Measurements from ENCODE around the gene FSIP1. TPM values are rescaled to one million over a fixed set of nuclear protein-coding genes. Genes with fewer than 3 reads are reported as not detected.

Gene FSIP1
- total and polyA plus RNA-seq, 8 donors: 0.38 to 2.7 (median 0.83) TPM

DNA sequence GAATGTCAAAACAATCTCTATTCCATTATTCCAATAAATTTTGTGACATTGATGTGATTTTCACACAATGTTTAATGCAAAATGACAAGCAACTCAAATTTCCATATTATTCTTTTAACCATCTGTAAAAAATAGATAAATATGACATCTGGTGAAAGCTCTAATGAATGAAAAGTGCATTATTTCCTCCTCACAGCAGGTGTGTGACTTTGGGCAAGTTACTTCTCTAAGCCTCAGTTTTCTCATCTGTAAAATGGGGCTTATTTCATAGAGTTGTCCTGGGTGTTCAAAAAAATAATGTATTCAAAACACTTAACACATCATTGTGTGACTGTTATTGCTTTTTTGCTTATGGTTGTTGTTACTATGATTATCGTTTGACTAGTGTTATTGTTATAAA lies 131.3 kb downstream of the FSIP1 start:
- Histone ChIP-seq H3K4me1 (no peaks in the 10 kb centered on the region), H3K27me3 (no peaks in the 10 kb centered on the region), H3K9me3 (no peaks in the 10 kb centered on the region), H3K27ac (no peak overlapping the region), H3K4me3 (no peak overlapping the region), H3K36me3 (no peaks in the 10 kb centered on the region)
- intact Hi-C loops (cut with DNase I): no loop called here
- ATAC-seq: no peak
- DNase-seq: no peak
- TF ChIP-seq, protein P1, sequence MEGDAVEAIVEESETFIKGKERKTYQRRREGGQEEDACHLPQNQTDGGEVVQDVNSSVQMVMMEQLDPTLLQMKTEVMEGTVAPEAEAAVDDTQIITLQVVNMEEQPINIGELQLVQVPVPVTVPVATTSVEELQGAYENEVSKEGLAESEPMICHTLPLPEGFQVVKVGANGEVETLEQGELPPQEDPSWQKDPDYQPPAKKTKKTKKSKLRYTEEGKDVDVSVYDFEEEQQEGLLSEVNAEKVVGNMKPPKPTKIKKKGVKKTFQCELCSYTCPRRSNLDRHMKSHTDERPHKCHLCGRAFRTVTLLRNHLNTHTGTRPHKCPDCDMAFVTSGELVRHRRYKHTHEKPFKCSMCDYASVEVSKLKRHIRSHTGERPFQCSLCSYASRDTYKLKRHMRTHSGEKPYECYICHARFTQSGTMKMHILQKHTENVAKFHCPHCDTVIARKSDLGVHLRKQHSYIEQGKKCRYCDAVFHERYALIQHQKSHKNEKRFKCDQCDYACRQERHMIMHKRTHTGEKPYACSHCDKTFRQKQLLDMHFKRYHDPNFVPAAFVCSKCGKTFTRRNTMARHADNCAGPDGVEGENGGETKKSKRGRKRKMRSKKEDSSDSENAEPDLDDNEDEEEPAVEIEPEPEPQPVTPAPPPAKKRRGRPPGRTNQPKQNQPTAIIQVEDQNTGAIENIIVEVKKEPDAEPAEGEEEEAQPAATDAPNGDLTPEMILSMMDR (IDR thresholded peaks at IDR 0.05): no peak

DNA sequence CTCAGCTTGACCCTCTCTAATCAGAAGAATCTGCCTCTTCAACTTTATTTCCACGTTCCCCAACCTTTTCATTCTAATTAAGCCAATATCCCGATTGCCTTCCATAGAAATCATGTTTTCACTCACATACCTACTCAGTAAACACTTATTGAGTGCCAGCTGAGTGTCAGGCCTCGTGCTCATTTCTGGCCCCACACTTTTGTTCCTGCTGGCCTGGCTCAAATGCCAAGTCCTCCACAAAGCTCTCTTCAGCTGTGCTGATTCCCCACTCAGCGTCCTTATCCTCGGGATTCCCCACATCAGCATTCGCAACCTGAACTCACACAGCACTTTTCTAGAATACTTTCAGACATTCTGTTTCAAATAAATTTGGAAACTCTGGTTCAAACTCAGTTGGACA lies 132.9 kb downstream of the FSIP1 start:
- H3K9me3 ChIP-seq: no peaks in the 10 kb centered on the region
- no peaks in the 10 kb centered on the region for H3K4me1 ChIP-seq
- no peaks in the 10 kb centered on the region for H3K36me3 ChIP-seq
- ATAC-seq (peak; percentile 78), DNase-seq (no peak)
- no peak overlapping the region for H3K4me3 ChIP-seq
- no peaks in the 10 kb centered on the region for H3K27me3 ChIP-seq
- TF ChIP-seq, protein P1 (IDR thresholded peaks at IDR 0.05): no peak
- H3K27ac ChIP-seq: no peak overlapping the region
- intact Hi-C loops (cut with DNase I): no loop called here

DNA sequence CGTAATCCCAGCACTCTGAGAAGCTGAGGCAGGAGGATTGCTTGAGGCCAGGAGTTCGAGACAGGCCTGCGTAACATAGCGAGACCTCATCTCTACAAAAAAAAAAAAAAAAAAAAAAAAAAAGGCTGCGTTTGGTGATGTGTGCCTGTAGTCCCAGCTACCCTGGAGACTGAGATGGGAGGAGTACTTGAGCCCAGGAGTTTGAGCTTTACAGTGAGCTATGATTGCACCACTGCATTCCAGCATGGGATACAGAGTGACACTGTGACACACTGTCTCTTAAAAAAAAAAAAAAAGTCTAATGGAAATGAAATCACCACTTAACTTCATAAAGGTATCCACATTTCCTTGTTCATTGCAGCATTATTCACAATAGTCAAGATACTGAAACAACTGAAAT lies 136.2 kb downstream of the FSIP1 start:
- no peaks in the 10 kb centered on the region for H3K36me3 ChIP-seq
- no peak overlapping the region for H3K27ac ChIP-seq
- ATAC-seq: no peak
- H3K4me3 ChIP-seq: no peak overlapping the region
- TF ChIP-seq, protein P1 (IDR thresholded peaks at IDR 0.05): no peak
- no peaks in the 10 kb centered on the region for H3K9me3 ChIP-seq
- DNase-seq: no peak
- intact Hi-C loops (cut with DNase I): no loop called here
- H3K4me1 ChIP-seq: no peaks in the 10 kb centered on the region
- no peaks in the 10 kb centered on the region for H3K27me3 ChIP-seq

DNA sequence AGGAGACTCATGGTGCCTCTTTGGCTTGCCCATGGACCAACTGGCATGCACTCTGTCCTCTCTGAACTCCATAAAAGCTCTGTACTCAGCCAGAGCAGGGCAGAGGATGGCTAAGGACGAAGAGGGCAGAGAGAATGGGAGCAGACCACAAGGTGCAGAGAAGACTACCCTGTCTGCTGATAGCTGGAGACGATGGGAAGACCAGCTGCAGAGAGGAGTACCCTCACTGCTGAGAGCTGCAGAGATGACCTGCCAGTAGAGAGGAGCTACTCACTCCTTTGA lies 136.7 kb downstream of the FSIP1 start:
- H3K9me3 ChIP-seq: no peaks in the 10 kb centered on the region
- H3K4me1 ChIP-seq: no peaks in the 10 kb centered on the region
- intact Hi-C loops (cut with DNase I): no loop called here
- H3K36me3 ChIP-seq: no peaks in the 10 kb centered on the region
- TF ChIP-seq, protein P1 (IDR thresholded peaks at IDR 0.05): no peak
- H3K27me3 ChIP-seq: no peaks in the 10 kb centered on the region
- no peak for ATAC-seq
- no peak overlapping the region for H3K4me3 ChIP-seq
- DNase-seq: no peak
- H3K27ac ChIP-seq: no peak overlapping the region

DNA sequence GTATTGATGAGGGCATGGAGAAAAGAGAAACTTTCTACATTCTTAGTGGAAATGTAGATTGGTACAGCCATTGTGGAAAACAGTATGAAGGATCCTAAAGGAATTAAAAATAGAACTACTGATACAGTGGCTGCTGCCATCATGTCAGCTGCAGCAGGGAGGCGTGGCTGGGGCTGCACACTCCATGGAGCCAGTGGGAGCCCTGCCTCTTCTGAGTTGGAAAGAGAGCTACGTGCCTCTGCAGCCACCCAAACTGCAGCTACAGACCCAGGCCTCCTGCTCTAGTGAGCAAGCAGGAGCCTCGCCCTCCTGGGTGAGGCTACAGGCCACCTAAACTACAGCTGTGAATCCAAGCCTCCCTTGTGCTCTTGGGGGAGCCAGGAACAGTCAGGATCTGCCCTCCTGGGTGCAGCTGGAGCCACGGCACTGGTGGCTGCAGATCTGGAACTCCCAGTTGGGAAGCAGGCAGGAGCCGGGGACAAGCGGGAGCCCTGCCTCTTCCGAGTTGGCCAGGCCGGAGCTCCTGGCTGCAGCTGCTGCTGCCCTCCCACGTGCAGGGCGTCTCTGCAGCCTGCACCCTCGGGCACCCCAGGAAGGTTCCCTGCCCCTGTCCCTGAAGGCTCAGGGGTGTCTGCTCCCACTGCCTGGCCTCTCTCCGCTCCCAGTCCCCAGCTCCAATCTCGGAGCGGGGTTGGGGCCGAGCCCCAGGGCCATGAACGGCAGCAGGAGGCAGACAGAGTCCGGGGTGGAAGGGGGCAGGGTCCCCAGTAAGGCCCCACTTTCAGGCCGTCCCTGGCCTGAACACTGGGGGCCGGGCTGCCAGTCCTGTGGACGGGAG lies 137.3 kb downstream of the FSIP1 start:
- DNase-seq (peak in 1 of 4 donors; percentile 56), ATAC-seq (no peak)
- Histone ChIP-seq H3K27ac (no peak overlapping the region), H3K9me3 (no peaks in the 10 kb centered on the region), H3K36me3 (no peaks in the 10 kb centered on the region), H3K4me1 (no peaks in the 10 kb centered on the region), H3K4me3 (no peak overlapping the region), H3K27me3 (no peaks in the 10 kb centered on the region)
- intact Hi-C loops (cut with DNase I): no loop called here
- TF ChIP-seq, protein P1 (IDR thresholded peaks at IDR 0.05): no peak

Data from left lung (tissue), 10 donors.